ENCODE data around the gene HMCN1.

DNA sequence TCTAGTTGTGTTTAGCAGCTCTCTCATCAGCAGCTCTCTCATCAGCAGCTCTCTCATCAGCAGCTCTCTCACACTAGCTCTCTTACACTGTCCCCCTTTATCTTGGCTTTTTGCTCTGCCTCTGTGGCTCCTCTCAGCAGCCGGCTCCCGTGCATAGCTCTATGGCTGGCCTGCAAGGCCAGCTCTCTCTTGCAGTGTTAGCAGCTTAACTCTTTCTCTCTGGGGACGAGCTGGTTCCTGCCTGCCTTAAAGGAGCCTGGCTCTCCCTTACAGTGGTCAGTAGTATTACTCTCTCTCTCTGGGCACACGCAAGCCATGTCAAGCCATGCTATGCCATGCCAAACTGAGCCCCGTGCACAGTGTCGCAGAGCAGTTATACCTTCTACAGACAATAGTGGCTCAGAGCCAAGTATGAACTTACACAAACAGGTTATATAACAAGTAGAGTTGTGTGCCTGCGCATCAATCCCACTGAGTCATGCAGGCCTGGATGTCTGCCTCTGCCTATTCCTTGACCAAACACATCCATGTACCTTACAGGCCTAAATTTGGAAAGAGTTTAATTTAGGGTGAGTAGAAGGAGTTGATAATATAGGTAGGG is 345.0 kb downstream of the HMCN1 start:
- TF ChIP-seq, protein P1, sequence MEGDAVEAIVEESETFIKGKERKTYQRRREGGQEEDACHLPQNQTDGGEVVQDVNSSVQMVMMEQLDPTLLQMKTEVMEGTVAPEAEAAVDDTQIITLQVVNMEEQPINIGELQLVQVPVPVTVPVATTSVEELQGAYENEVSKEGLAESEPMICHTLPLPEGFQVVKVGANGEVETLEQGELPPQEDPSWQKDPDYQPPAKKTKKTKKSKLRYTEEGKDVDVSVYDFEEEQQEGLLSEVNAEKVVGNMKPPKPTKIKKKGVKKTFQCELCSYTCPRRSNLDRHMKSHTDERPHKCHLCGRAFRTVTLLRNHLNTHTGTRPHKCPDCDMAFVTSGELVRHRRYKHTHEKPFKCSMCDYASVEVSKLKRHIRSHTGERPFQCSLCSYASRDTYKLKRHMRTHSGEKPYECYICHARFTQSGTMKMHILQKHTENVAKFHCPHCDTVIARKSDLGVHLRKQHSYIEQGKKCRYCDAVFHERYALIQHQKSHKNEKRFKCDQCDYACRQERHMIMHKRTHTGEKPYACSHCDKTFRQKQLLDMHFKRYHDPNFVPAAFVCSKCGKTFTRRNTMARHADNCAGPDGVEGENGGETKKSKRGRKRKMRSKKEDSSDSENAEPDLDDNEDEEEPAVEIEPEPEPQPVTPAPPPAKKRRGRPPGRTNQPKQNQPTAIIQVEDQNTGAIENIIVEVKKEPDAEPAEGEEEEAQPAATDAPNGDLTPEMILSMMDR (IDR thresholded peaks at IDR 0.05), result no peak
- no peak for TF ChIP-seq POLR2AphosphoS5 (IDR thresholded peaks at IDR 0.05)
